HepG2 (cell line): ENCODE results near the gene ERF. TPM values are rescaled to one million over a fixed set of nuclear protein-coding genes. Genes with fewer than 3 reads are reported as not detected.

Experiments used
- ATAC-seq: fragments of 200-7000 bp; cut with Tn5 transposase; 3 replicates; pipeline ENCODE4 v1.9.1; 2020; ENCODE audit warnings: mild to moderate bottlenecking, moderate library complexity
- BruUV-seq: library from RNA; stranded (reverse); fragments of 400-500 nt; replicated peaks from 2 replicates; lab custom pipeline; 2021; lab: Mats Ljungman, UMichigan
- CTCF ChIA-PET: fragments of 300-600 bp; formaldehyde crosslinking; extraction: SDS; loops from one replicate; lab custom pipeline; 2021; ENCODE audit warnings: low total read pairs, inconsistent platforms, low intra/inter-chr PET ratio; lab: Yijun Ruan, JAX
- POLR2A ChIA-PET: fragments of 350-600 bp; sonication (Branson Sonifier 250); formaldehyde crosslinking; loops from one replicate; lab custom pipeline; 2020; ENCODE audit warnings: antibody characterized with exemption, inconsistent platforms; lab: Yijun Ruan, JAX
- DNase-seq: peaks from one replicate; pipeline ENCODE4 v3.0.0-alpha.2; 2015; ENCODE audit warnings: low spot score
- FAIRE-seq: peaks from 3 replicates; lab custom pipeline; 2011; peaks lifted over from hg19 to GRCh38; lab: Jason Lieb, UNC
- H2AFZ ChIP-seq: one replicate; pipeline ENCODE4 v1.6.1; 2011; ENCODE audit warnings: low read length, inconsistent platforms
- H3K27ac ChIP-seq: fragments of 300-600 bp; 3 replicates; pipeline ENCODE4 v1.8.0; 2011; ENCODE audit warnings: mixed run types, mild to moderate bottlenecking, mixed read lengths, low read length, inconsistent platforms; ENCODE audit not compliant: insufficient read depth; ENCODE audit errors: extremely low read length
- H3K27me3 ChIP-seq, 2 experiments: fragments of 200-600 bp in 1 of 2; 2 replicates in 1 of 2; 3 replicates in 1 of 2; pipeline versions ENCODE4 v1.6.0 to v1.8.0; 2011; ENCODE audit warnings: low read length in 2 of 2, mild to moderate bottlenecking in 2 of 2, moderate library complexity in 2 of 2, inconsistent platforms in 1 of 2; ENCODE audit not compliant: insufficient read depth in 2 of 2, control insufficient read depth in 1 of 2
- H3K36me3 ChIP-seq, 2 experiments: fragments of 200-600 bp in 1 of 2; replicated peaks in 1 of 2; 2 replicates in 1 of 2; 3 replicates in 1 of 2; pipeline versions ENCODE4 v1.5.1 to v1.8.0; 2011; ENCODE audit warnings: low read length in 2 of 2, inconsistent platforms in 1 of 2; ENCODE audit not compliant: insufficient read depth in 2 of 2, control insufficient read depth in 1 of 2
- H3K4me1 ChIP-seq: 2 replicates; pipeline ENCODE4 v1.5.1; 2012; ENCODE audit warnings: low read length, inconsistent platforms; ENCODE audit not compliant: insufficient read depth
- H3K4me2 ChIP-seq: 2 replicates; pipeline ENCODE4 v1.6.0; 2011; ENCODE audit warnings: low read depth, low read length, inconsistent platforms
- H3K4me3 ChIP-seq, 3 experiments: fragments of 200-600 bp in 1 of 3; sonication (generic), shearing (Covaris generic) in 1 of 3; replicated peaks in 1 of 3; 2 replicates each; pipeline ENCODE4 v1.5.1; 2011 to 2016; ENCODE audit warnings: low read length in 3 of 3, inconsistent platforms in 2 of 3, low read depth in 2 of 3, mild to moderate bottlenecking in 2 of 3, control low read depth in 1 of 3, mixed read lengths in 1 of 3; ENCODE audit not compliant: insufficient read depth in 1 of 3
- H3K79me2 ChIP-seq: one replicate; pipeline ENCODE4 v1.6.1; 2011; ENCODE audit warnings: low read length, inconsistent platforms; ENCODE audit not compliant: insufficient read depth
- H3K9ac ChIP-seq: 2 replicates; pipeline ENCODE4 v1.6.0; 2011; ENCODE audit warnings: mild to moderate bottlenecking, low read depth, low read length, inconsistent platforms; ENCODE audit not compliant: insufficient read depth
- H3K9me3 ChIP-seq: 2 replicates; pipeline ENCODE4 v1.5.1; 2012; ENCODE audit warnings: mild to moderate bottlenecking, low read length
- H4K20me1 ChIP-seq: 2 replicates; pipeline ENCODE4 v1.6.0; 2011; ENCODE audit warnings: inconsistent platforms, mild to moderate bottlenecking, low read length, moderate library complexity; ENCODE audit not compliant: insufficient read depth
- ADNP ChIP-seq: sonication (generic); formaldehyde crosslinking; IDR thresholded peaks from 2 replicates; pipeline ENCODE4 v1.4.0; 2020; ENCODE audit warnings: missing genetic modification reagents
- AHR ChIP-seq: IDR thresholded peaks from 2 replicates; pipeline ENCODE4 v1.6.1; 2018; ENCODE audit warnings: missing genetic modification reagents, missing compliant biosample characterization
- ELF4 ChIP-seq: sonication (generic); formaldehyde crosslinking; IDR thresholded peaks from 2 replicates; pipeline ENCODE4 v1.5.0; 2020; ENCODE audit warnings: missing genetic modification reagents, mild to moderate bottlenecking, moderate library complexity, borderline replicate concordance
- IRX3 ChIP-seq: sonication (generic); formaldehyde crosslinking; IDR thresholded peaks from 2 replicates; pipeline ENCODE4 v1.8.1; 2023; ENCODE audit warnings: mild to moderate bottlenecking, low read depth, missing genetic modification reagents, borderline replicate concordance
- RFX5 ChIP-seq: IDR thresholded peaks from 2 replicates; pipeline ENCODE4 v1.6.1; 2011; ENCODE audit warnings: low read depth, low read length, improper control_type of control experiment
- ZNF530 ChIP-seq: sonication (generic); formaldehyde crosslinking; IDR thresholded peaks from 2 replicates; pipeline ENCODE4 v1.5.0; 2020; ENCODE audit warnings: low read depth, mild to moderate bottlenecking, missing genetic modification reagents
- ZNF605 ChIP-seq: sonication (generic); formaldehyde crosslinking; IDR thresholded peaks from 2 replicates; pipeline ENCODE4 v1.8.0; 2022; ENCODE audit warnings: mild to moderate bottlenecking, missing genetic modification reagents
- WGBS: methylation state at CpG from one replicate; pipeline ENCODE4 v1.1.6; 2017; ENCODE audit warnings: low lambda C conversion rate; 5-methylcytosine and 5-hydroxymethylcytosine counted together
- in situ Hi-C: cut with HindIII; loops from 2 replicates; pipeline ENCODE4 v1.10.0; 2017; ENCODE audit warnings: low pct_unique_long_range_greater_than_20kb; ENCODE audit not compliant: extremely low pct_ligation_motif_present
- intact Hi-C: fragments of 100-400 bp; cut with micrococcal nuclease; formaldehyde crosslinking; loops from one replicate; pipeline ENCODE4 v1.10.0; 2022; ENCODE audit not compliant: unreplicated experiment
- polyA plus RNA-seq, 8 experiments: library from polyadenylated mRNA; depleted of rRNA in 3 of 8; stranded (reverse) in 7 of 8; unstranded in 1 of 8; fragments of >200 nt; fragmentation: Illumina TruSeq in 4 of 8; extraction: Trizol in 4 of 8; gene quantifications; 2 replicates each; pipeline versions ENCODE4 v1.2.1 to v1.2.3, GENCODE V29; 2011 to 2016; ENCODE audit warnings: low read depth in 4 of 8, missing spikeins in 1 of 8, mixed read lengths in 1 of 8; ENCODE audit not compliant: insufficient read depth in 1 of 8
- total RNA-seq, 5 experiments: library from RNA; depleted of rRNA; stranded (reverse); fragments of >200 nt; fragmentation: Illumina TruSeq; extraction: Trizol; gene quantifications; 2 replicates each; pipeline ENCODE4 v1.2.3, GENCODE V29; 2016; ENCODE audit warnings: low read depth in 1 of 5
- TF ChIP-seq, protein P1 (sequence below): sonication (generic); formaldehyde crosslinking; IDR thresholded peaks from 2 replicates; pipeline ENCODE4 v1.5.0; 2020; ENCODE audit warnings: mild to moderate bottlenecking, missing genetic modification reagents, borderline replicate concordance
- TF ChIP-seq, protein P2 (sequence below): IDR thresholded peaks from 2 replicates; pipeline ENCODE4 v1.6.1; 2018; ENCODE audit warnings: missing genetic modification reagents
- TF ChIP-seq, protein P3 (sequence below): sonication (generic); formaldehyde crosslinking; IDR thresholded peaks from 2 replicates; pipeline ENCODE4 v1.8.1; 2022; ENCODE audit warnings: low read depth, mild to moderate bottlenecking, missing genetic modification reagents
- TF ChIP-seq, protein P4 (sequence below): sonication (generic); formaldehyde crosslinking; IDR thresholded peaks from 2 replicates; pipeline ENCODE4 v1.5.1; 2020; ENCODE audit warnings: mild to moderate bottlenecking, missing genetic modification reagents

Gene ERF
- total and polyA plus RNA-seq, 2 of the 13 experiments (the other 11 are each of a cell fraction or from before 2014, with no cell fraction given), result 67.1 to 69.9 TPM

DNA sequence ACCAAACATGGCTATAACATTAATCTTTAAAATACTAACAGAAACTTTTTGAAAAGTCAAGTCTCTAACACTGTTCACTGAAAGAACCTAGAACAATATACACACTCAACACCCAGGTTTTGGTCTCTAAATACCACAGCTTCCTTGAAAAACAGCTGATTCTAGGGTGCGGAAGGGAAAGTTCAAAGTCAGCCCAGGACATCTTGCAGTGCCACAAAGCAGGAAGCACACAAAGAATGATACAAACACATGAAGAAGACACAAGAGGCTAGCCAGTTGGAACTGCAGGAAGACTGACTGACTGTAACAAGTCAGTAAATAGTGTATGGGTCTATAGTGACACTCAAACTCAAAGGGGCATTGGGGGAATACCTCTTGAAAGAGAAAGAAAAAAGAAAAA, 42.0 kb downstream of the ERF start (continued):
- TF ChIP-seq, protein P1, sequence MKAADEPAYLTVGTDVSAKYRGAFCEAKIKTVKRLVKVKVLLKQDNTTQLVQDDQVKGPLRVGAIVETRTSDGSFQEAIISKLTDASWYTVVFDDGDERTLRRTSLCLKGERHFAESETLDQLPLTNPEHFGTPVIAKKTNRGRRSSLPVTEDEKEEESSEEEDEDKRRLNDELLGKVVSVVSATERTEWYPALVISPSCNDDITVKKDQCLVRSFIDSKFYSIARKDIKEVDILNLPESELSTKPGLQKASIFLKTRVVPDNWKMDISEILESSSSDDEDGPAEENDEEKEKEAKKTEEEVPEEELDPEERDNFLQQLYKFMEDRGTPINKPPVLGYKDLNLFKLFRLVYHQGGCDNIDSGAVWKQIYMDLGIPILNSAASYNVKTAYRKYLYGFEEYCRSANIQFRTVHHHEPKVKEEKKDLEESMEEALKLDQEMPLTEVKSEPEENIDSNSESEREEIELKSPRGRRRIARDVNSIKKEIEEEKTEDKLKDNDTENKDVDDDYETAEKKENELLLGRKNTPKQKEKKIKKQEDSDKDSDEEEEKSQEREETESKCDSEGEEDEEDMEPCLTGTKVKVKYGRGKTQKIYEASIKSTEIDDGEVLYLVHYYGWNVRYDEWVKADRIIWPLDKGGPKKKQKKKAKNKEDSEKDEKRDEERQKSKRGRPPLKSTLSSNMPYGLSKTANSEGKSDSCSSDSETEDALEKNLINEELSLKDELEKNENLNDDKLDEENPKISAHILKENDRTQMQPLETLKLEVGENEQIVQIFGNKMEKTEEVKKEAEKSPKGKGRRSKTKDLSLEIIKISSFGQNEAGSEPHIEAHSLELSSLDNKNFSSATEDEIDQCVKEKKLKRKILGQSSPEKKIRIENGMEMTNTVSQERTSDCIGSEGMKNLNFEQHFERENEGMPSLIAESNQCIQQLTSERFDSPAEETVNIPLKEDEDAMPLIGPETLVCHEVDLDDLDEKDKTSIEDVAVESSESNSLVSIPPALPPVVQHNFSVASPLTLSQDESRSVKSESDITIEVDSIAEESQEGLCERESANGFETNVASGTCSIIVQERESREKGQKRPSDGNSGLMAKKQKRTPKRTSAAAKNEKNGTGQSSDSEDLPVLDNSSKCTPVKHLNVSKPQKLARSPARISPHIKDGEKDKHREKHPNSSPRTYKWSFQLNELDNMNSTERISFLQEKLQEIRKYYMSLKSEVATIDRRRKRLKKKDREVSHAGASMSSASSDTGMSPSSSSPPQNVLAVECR (CRISPR knock-in tag), result no peak
- TF ChIP-seq, protein P2, sequence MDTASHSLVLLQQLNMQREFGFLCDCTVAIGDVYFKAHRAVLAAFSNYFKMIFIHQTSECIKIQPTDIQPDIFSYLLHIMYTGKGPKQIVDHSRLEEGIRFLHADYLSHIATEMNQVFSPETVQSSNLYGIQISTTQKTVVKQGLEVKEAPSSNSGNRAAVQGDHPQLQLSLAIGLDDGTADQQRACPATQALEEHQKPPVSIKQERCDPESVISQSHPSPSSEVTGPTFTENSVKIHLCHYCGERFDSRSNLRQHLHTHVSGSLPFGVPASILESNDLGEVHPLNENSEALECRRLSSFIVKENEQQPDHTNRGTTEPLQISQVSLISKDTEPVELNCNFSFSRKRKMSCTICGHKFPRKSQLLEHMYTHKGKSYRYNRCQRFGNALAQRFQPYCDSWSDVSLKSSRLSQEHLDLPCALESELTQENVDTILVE (CRISPR knock-in tag), result no peak

DNA sequence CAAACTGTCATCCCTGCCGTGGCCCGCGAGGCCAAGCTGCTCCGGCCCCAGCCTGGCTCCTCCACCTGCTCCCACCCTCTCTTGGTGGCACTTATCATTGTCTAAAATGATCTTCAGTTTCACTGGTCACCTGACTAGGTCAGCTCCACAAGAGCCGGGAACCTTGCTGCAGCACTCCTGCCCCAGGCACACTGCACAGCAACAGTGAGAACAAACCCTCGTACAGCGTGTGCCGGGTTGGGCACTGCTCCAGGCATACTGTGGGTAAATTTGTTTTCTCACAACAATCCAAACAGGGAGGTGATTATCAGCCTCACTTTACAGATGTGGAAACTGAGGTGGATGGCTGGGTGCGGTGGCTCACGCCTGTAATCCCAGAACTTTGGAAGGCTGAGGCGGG, 46.3 kb downstream of the ERF start:
- Histone ChIP-seq H2AFZ (no peak overlapping the region), H3K4me1 (peaks cover 9% of the 10 kb centered on the region), H3K27me3 (no peaks in the 10 kb centered on the region), H3K79me2 (peaks cover 20% of the 10 kb centered on the region), H3K9ac (no peak overlapping the region), H3K27ac (no peak overlapping the region), H3K4me3 (no peak overlapping the region), H4K20me1 (peaks cover 12% of the 10 kb centered on the region), H3K9me3 (no peaks in the 10 kb centered on the region), H3K36me3 (peaks cover 28 to 66% of the 10 kb centered on the region in 2 experiments), H3K4me2 (no peak overlapping the region)
- in situ Hi-C loops (no loop called here), intact Hi-C loops (no loop called here)
- DNase-seq (no peak), FAIRE-seq (no peak), ATAC-seq (no peak)
- 96% methylated on average over 11 of the region's 11 CpGs for WGBS
- ChIA-PET CTCF (no interaction called here), POLR2A (no interaction called here)
- no TSS peak for BruUV-seq
- TF ChIP-seq ZNF605 (CRISPR knock-in tag) (no peak), ELF4 (CRISPR knock-in tag) (no peak), AHR (CRISPR knock-in tag) (no peak), IRX3 (CRISPR knock-in tag) (no peak), RFX5 (no peak), ZNF530 (CRISPR knock-in tag) (no peak), ADNP (CRISPR knock-in tag) (no peak)
- TF ChIP-seq, protein P3, sequence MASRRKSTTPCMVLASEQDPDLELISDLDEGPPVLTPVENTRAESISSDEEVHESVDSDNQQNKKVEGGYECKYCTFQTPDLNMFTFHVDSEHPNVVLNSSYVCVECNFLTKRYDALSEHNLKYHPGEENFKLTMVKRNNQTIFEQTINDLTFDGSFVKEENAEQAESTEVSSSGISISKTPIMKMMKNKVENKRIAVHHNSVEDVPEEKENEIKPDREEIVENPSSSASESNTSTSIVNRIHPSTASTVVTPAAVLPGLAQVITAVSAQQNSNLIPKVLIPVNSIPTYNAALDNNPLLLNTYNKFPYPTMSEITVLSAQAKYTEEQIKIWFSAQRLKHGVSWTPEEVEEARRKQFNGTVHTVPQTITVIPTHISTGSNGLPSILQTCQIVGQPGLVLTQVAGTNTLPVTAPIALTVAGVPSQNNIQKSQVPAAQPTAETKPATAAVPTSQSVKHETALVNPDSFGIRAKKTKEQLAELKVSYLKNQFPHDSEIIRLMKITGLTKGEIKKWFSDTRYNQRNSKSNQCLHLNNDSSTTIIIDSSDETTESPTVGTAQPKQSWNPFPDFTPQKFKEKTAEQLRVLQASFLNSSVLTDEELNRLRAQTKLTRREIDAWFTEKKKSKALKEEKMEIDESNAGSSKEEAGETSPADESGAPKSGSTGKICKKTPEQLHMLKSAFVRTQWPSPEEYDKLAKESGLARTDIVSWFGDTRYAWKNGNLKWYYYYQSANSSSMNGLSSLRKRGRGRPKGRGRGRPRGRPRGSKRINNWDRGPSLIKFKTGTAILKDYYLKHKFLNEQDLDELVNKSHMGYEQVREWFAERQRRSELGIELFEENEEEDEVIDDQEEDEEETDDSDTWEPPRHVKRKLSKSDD, result no peak
- TF ChIP-seq, protein P4, sequence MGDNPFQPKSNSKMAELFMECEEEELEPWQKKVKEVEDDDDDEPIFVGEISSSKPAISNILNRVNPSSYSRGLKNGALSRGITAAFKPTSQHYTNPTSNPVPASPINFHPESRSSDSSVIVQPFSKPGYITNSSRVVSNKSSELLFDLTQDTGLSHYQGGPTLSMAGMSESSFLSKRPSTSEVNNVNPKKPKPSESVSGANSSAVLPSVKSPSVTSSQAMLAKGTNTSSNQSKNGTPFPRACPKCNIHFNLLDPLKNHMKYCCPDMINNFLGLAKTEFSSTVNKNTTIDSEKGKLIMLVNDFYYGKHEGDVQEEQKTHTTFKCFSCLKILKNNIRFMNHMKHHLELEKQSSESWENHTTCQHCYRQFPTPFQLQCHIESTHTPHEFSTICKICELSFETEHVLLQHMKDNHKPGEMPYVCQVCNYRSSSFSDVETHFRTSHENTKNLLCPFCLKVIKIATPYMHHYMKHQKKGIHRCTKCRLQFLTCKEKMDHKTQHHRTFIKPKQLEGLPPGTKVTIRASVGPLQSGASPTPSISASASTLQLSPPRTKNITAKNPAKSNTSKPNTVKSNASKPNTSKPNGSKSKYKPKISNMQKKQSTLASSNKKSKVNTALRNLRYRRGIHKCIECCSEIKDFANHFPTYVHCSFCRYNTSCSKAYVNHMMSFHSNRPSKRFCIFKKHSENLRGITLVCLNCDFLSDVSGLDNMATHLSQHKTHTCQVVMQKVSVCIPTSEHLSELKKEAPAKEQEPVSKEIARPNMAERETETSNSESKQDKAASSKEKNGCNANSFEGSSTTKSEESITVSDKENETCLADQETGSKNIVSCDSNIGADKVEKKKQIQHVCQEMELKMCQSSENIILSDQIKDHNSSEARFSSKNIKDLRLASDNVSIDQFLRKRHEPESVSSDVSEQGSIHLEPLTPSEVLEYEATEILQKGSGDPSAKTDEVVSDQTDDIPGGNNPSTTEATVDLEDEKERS (CRISPR knock-in tag), result no peak
